HEK293 (cell line): ENCODE measurements around the gene SLC25A17.

Experiments
- HOXA7 ChIP-seq: sonication (generic); formaldehyde crosslinking; IDR thresholded peaks from 2 replicates; pipeline ENCODE4 v1.8.1; 2022; ENCODE audit warnings: missing genetic modification reagents, borderline replicate concordance
- KLF1 ChIP-seq: fragments of 450-650 bp; formaldehyde crosslinking; IDR thresholded peaks from 2 replicates; pipeline ENCODE4 v1.5.1; 2016; ENCODE audit warnings: missing biosample characterization, missing genetic modification characterization
- REPIN1 ChIP-seq: fragments of 450-650 bp; formaldehyde crosslinking; IDR thresholded peaks from 2 replicates; pipeline ENCODE4 v1.5.1; 2017; ENCODE audit warnings: missing biosample characterization, missing genetic modification characterization, low read depth
- ZNF155 ChIP-seq: fragments of 450-650 bp; formaldehyde crosslinking; IDR thresholded peaks from 2 replicates; pipeline ENCODE4 v1.5.1; 2016; ENCODE audit warnings: missing biosample characterization, missing genetic modification characterization
- ZNF830 ChIP-seq: fragments of 450-650 bp; IDR thresholded peaks from 2 replicates; pipeline ENCODE4 v1.5.0; 2018; ENCODE audit warnings: missing biosample characterization, missing genetic modification characterization, low read depth, mild to moderate bottlenecking, moderate library complexity
- TF ChIP-seq, protein P1 (sequence below): fragments of 450-650 bp; formaldehyde crosslinking; IDR thresholded peaks from 2 replicates; pipeline ENCODE4; 2016; ENCODE audit warnings: missing biosample characterization, missing genetic modification characterization
- TF ChIP-seq, protein P2 (sequence below): fragments of 450-650 bp; formaldehyde crosslinking; IDR thresholded peaks from 2 replicates; pipeline ENCODE4 v1.5.1; 2016; ENCODE audit warnings: missing biosample characterization, missing genetic modification characterization

DNA sequence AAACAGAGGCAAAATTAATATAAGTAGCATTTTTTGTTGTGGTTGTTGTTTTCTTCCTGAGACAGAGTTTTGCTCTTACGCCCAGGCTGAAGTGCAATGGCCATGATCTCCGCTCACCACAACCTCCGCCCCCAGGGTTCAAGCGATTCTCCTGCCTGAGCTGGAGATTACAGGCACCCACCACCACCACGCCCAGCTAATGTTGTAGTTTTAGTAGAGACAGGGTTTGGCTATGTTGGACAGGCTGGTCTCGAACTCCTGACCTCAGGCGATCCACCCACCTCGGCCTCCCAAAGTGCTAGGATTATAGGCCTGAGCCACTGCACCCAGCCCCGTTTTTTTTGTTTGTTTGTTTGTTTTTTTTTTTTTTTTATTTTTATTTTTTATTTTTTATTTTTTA, 75.4 kb downstream of the SLC25A17 start:
- TF ChIP-seq, protein P1, sequence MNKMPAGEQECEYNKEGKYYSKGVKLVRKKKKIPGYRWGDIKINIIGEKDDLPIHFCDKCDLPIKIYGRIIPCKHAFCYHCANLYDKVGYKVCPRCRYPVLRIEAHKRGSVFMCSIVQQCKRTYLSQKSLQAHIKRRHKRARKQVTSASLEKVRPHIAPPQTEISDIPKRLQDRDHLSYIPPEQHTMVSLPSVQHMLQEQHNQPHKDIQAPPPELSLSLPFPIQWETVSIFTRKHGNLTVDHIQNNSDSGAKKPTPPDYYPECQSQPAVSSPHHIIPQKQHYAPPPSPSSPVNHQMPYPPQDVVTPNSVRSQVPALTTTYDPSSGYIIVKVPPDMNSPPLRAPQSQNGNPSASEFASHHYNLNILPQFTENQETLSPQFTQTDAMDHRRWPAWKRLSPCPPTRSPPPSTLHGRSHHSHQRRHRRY (tag by site-specific recombination) = no peak
- TF ChIP-seq REPIN1 (tag by site-specific recombination) (no peak), KLF1 (tag by site-specific recombination) (no peak), ZNF155 (tag by site-specific recombination) (no peak), ZNF830 (tag by site-specific recombination) (no peak), HOXA7 (CRISPR knock-in tag) (no peak)
- TF ChIP-seq, protein P2, sequence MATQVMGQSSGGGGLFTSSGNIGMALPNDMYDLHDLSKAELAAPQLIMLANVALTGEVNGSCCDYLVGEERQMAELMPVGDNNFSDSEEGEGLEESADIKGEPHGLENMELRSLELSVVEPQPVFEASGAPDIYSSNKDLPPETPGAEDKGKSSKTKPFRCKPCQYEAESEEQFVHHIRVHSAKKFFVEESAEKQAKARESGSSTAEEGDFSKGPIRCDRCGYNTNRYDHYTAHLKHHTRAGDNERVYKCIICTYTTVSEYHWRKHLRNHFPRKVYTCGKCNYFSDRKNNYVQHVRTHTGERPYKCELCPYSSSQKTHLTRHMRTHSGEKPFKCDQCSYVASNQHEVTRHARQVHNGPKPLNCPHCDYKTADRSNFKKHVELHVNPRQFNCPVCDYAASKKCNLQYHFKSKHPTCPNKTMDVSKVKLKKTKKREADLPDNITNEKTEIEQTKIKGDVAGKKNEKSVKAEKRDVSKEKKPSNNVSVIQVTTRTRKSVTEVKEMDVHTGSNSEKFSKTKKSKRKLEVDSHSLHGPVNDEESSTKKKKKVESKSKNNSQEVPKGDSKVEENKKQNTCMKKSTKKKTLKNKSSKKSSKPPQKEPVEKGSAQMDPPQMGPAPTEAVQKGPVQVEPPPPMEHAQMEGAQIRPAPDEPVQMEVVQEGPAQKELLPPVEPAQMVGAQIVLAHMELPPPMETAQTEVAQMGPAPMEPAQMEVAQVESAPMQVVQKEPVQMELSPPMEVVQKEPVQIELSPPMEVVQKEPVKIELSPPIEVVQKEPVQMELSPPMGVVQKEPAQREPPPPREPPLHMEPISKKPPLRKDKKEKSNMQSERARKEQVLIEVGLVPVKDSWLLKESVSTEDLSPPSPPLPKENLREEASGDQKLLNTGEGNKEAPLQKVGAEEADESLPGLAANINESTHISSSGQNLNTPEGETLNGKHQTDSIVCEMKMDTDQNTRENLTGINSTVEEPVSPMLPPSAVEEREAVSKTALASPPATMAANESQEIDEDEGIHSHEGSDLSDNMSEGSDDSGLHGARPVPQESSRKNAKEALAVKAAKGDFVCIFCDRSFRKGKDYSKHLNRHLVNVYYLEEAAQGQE (tag by site-specific recombination) = no peak
